Measurements from ENCODE around the gene SGCB. TPM values are rescaled to one million over a fixed set of nuclear protein-coding genes. Genes with fewer than 3 reads are reported as not detected.

Gene SGCB
- total RNA-seq, 2 donors from 2014 or later = 5.3 to 9.3 TPM

GRCh38 chr4:52032005-52032404 is 6.1 kb downstream of the SGCB start:
- intact Hi-C loops (cut with DNase I) = no loop called here
- DNase-seq (no peak), ATAC-seq (no peak)
- Histone ChIP-seq H3K27ac (no peak overlapping the region), H3K9me3 (no peaks in the 10 kb centered on the region), H3K36me3 (replicated peaks in 1 of 2; ENCODE audit: insufficient read depth in 1 of 2, low read depth in 2 of 2) (no peaks in the 10 kb centered on the region), H3K4me1 (peaks cover 2% of the 10 kb centered on the region), H3K27me3 (no peaks in the 10 kb centered on the region), H3K4me3 (no peak overlapping the region)
- 81 to 94% methylated on average over 1 of the region's 1 CpG for WGBS, 2 donors
- TF ChIP-seq CTCF (IDR thresholded peaks at IDR 0.05) = no peak
- no peak for TF ChIP-seq POLR2A (IDR thresholded peaks at IDR 0.05)

GRCh38 chr4:52028970-52029369 is 9.1 kb downstream of the SGCB start:
- H3K4me3 ChIP-seq = no peak overlapping the region
- H3K36me3 ChIP-seq (replicated peaks in 1 of 2; ENCODE audit: insufficient read depth in 1 of 2, low read depth in 2 of 2) = no peaks in the 10 kb centered on the region
- TF ChIP-seq POLR2A (IDR thresholded peaks at IDR 0.05) (no peak), CTCF (IDR thresholded peaks at IDR 0.05) (no peak)
- intact Hi-C loops (cut with DNase I) = loop anchor here (10.0 kb wide), 1 partner anchor 144 kb away; no protein-coding TSS in a partner anchor
- no peaks in the 10 kb centered on the region for H3K4me1 ChIP-seq
- ATAC-seq (no peak), DNase-seq (no peak)
- H3K27ac ChIP-seq = no peak overlapping the region
- H3K9me3 ChIP-seq = no peaks in the 10 kb centered on the region
- no peaks in the 10 kb centered on the region for H3K27me3 ChIP-seq
- 68 to 73% methylated on average over 1 of the region's 1 CpG for whole genome bisulfite sequencing, 2 donors

- ATAC-seq = no peak
These were observed 18.0 kb downstream of the SGCB start, which contains the start of gene LRRC66 for GRCh38 chr4:52019936-52020657. TSS of gene LRRC66 (minus strand) at chr4:52020363. CDS start at chr4:52017613, 2,750 bp downstream.

GRCh38 chr4:52017814-52018213 is 20.3 kb downstream of the SGCB start:
- ATAC-seq (no peak), DNase-seq (no peak)
- no peak overlapping the region for H3K27ac ChIP-seq
- no peaks in the 10 kb centered on the region for H3K36me3 ChIP-seq (replicated peaks in 1 of 2; ENCODE audit: insufficient read depth in 1 of 2, low read depth in 2 of 2)
- H3K4me3 ChIP-seq = no peak overlapping the region
- intact Hi-C loops (cut with DNase I) = no loop called here
- no peaks in the 10 kb centered on the region for H3K27me3 ChIP-seq
- H3K4me1 ChIP-seq = peaks cover 8% of the 10 kb centered on the region
- H3K9me3 ChIP-seq = no peaks in the 10 kb centered on the region
- TF ChIP-seq POLR2A (IDR thresholded peaks at IDR 0.05) (no peak), CTCF (IDR thresholded peaks at IDR 0.05) (no peak)
- WGBS, 2 donors = 0 to 18% methylated on average over 1 of the region's 1 CpG

More at GRCh38 chr4:52019936-52020657, 18.0 kb downstream of the SGCB start, which contains the start of gene LRRC66:
- H3K27me3 ChIP-seq = no peaks in the 10 kb centered on the region
- H3K4me1 ChIP-seq = peaks cover 8% of the 10 kb centered on the region
- no peaks in the 10 kb centered on the region for H3K36me3 ChIP-seq (replicated peaks in 1 of 2; ENCODE audit: insufficient read depth in 1 of 2, low read depth in 2 of 2)
- no peak for TF ChIP-seq CTCF (IDR thresholded peaks at IDR 0.05)
- peak in 2 of 4 donors; percentile 8 to 12 for DNase-seq
- WGBS, 2 donors = 83 to 84% methylated on average over 6 of the region's 6 CpGs
- H3K9me3 ChIP-seq = no peaks in the 10 kb centered on the region
- intact Hi-C loops (cut with DNase I) = loop anchor here (10.0 kb wide), 1 partner anchor 135 kb away; no protein-coding TSS in a partner anchor
- no peak within 1 kb of the TSS for H3K4me3 ChIP-seq
- no peak within 1 kb of the TSS for H3K27ac ChIP-seq

- no peak overlapping the region for H3K27ac ChIP-seq
- no peak overlapping the region for H3K4me3 ChIP-seq
- no peak for DNase-seq
- no peaks in the 10 kb centered on the region for H3K36me3 ChIP-seq (replicated peaks in 1 of 2; ENCODE audit: insufficient read depth in 1 of 2, low read depth in 2 of 2)
- TF ChIP-seq POLR2A (IDR thresholded peaks at IDR 0.05) = no peak
- TF ChIP-seq CTCF (IDR thresholded peaks at IDR 0.05) = no peak
- 68 to 69% methylated on average over 3 of the region's 3 CpGs for WGBS, 2 donors
- no peaks in the 10 kb centered on the region for H3K27me3 ChIP-seq
- H3K9me3 ChIP-seq = no peaks in the 10 kb centered on the region
- intact Hi-C loops (cut with DNase I) = no loop called here
- peaks cover 8% of the 10 kb centered on the region for H3K4me1 ChIP-seq
- ATAC-seq = no peak
These were observed 21.1 kb downstream of the SGCB start for GRCh38 chr4:52016981-52017380.
